OCI-LY7 (cell line): ENCODE results near the gene GRB10.

Experiments
- CTCF ChIP-seq: fragments of 200-600 bp; sonication (generic); conservative IDR thresholded peaks from 2 replicates; pipeline ENCODE4 v1.5.1; 2014; ENCODE audit warnings: mild to moderate bottlenecking, antibody characterized with exemption, low read length, moderate library complexity, mixed read lengths
- EZH2phosphoT487 ChIP-seq: fragments of 200-600 bp; sonication (generic); IDR thresholded peaks from 2 replicates; pipeline ENCODE4 v1.6.1; 2018; ENCODE audit warnings: low read depth, borderline replicate concordance, mild to moderate bottlenecking, mixed run types, antibody characterized with exemption, low read length, moderate library complexity, mixed read lengths

GRCh38 chr7:50658696-50659095 lies 124.0 kb downstream of the GRB10 start:
- TF ChIP-seq CTCF, result no peak
- TF ChIP-seq EZH2phosphoT487, result no peak
